GM19455 (cell line): ENCODE results near the gene IGF1.

Experiments
- ATAC-seq: cut with Tn5 transposase; IDR thresholded peaks from one replicate; pipeline ENCODE4 v1.9.1; 2021; ENCODE audit not compliant: unreplicated experiment

The IGF1 gene

GRCh38 chr12:102497743-102498142, 17.4 kb upstream of the IGF1 start:
- ATAC-seq, result no peak

- ATAC-seq, result no peak
Observed at GRCh38 chr12:102496591-102496990, 16.2 kb upstream of the IGF1 start.

GRCh38 chr12:102487226-102487625, 6.9 kb upstream of the IGF1 start:
- ATAC-seq, result no peak

GRCh38 chr12:102486153-102486552, 5.8 kb upstream of the IGF1 start:
- ATAC-seq, result no peak

GRCh38 chr12:102484428-102484958, 4.1 kb upstream of the IGF1 start:
- peak; percentile 48 for ATAC-seq

- ATAC-seq, result peak; percentile 17
Observed at GRCh38 chr12:102484017-102484416, 3.7 kb upstream of the IGF1 start.

- ATAC-seq, result peak; percentile 61
Observed at GRCh38 chr12:102483466-102483865, 3.1 kb upstream of the IGF1 start.

- ATAC-seq, result no peak
Observed at GRCh38 chr12:102481705-102482425, 1.5 kb upstream of the IGF1 start.

GRCh38 chr12:102479939-102480338, 424 bp downstream of the IGF1 start:
- ATAC-seq, result no peak

- ATAC-seq, result peak; percentile 32
Observed at GRCh38 chr12:102479099-102479885, 1.1 kb downstream of the IGF1 start.

GRCh38 chr12:102478405-102479098, 1.8 kb downstream of the IGF1 start:
- ATAC-seq, result peak; percentile 65

- no peak for ATAC-seq
Observed at GRCh38 chr12:102475355-102475754, 5.0 kb downstream of the IGF1 start.

- no peak for ATAC-seq
Observed at GRCh38 chr12:102474438-102475064, 5.8 kb downstream of the IGF1 start.

GRCh38 chr12:102472496-102472895, 7.9 kb downstream of the IGF1 start:
- ATAC-seq, result no peak

- ATAC-seq, result no peak
Observed at GRCh38 chr12:102471556-102471955, 8.8 kb downstream of the IGF1 start.

- ATAC-seq, result no peak
Observed at GRCh38 chr12:102470945-102471344, 9.4 kb downstream of the IGF1 start.

GRCh38 chr12:102468261-102468915, 12.0 kb downstream of the IGF1 start:
- ATAC-seq, result no peak

- no peak for ATAC-seq
Observed at GRCh38 chr12:102465762-102466560, 14.4 kb downstream of the IGF1 start.

GRCh38 chr12:102463659-102464249, 16.6 kb downstream of the IGF1 start:
- ATAC-seq, result no peak
